MM.1S (cell line): Measurements from ENCODE around the gene PRB2.
"Not testable (repeated sequence)": the region's sequence is repeated elsewhere in the genome, so short reads cannot be mapped to it uniquely, and the experiment has no call there.

Source experiments
- DNase-seq: peaks from one replicate; pipeline ENCODE4 v3.0.0-alpha.2; 2015
- H2AFZ ChIP-seq: fragments of 300-600 bp; sonication (generic); 2 replicates; pipeline ENCODE4 v1.6.0; 2016; ENCODE audit warnings: antibody characterized with exemption, low read length
- H3F3A ChIP-seq: fragments of 300-600 bp; sonication (generic); 2 replicates; pipeline ENCODE4 v1.6.1; 2016; ENCODE audit warnings: mild to moderate bottlenecking, antibody characterized with exemption, low read length, moderate library complexity, mixed read lengths; ENCODE audit not compliant: insufficient read depth
- H3K27ac ChIP-seq: fragments of 300-600 bp; sonication (generic); 2 replicates; pipeline ENCODE4 v1.5.1; 2016; ENCODE audit warnings: mild to moderate bottlenecking, low read length
- H3K27me3 ChIP-seq: fragments of 300-600 bp; sonication (generic); replicated peaks from 2 replicates; pipeline ENCODE4 v1.6.0; 2016; ENCODE audit warnings: low read length; ENCODE audit not compliant: insufficient read depth
- H3K36me3 ChIP-seq: fragments of 300-600 bp; sonication (generic); replicated peaks from 2 replicates; pipeline ENCODE4 v1.6.1; 2016; ENCODE audit warnings: mild to moderate bottlenecking, low read length, mixed read lengths; ENCODE audit not compliant: insufficient read depth
- H3K4me1 ChIP-seq: fragments of 300-600 bp; sonication (generic); 2 replicates; pipeline ENCODE4 v1.6.1; 2016; ENCODE audit warnings: low read length, mixed read lengths
- H3K4me2 ChIP-seq: fragments of 300-600 bp; sonication (generic); 2 replicates; pipeline ENCODE4 v1.6.0; 2016; ENCODE audit warnings: low read depth, low read length
- H3K4me3 ChIP-seq: fragments of 300-600 bp; sonication (generic); 2 replicates; pipeline ENCODE4 v1.5.1; 2016; ENCODE audit warnings: low read length, mixed read lengths
- H3K79me2 ChIP-seq: fragments of 300-600 bp; sonication (generic); 2 replicates; pipeline ENCODE4 v1.6.1; 2016; ENCODE audit warnings: mixed run types, low read length, mixed read lengths
- H3K9ac ChIP-seq: fragments of 300-600 bp; sonication (generic); 2 replicates; pipeline ENCODE4 v1.6.1; 2016; ENCODE audit warnings: low read length, mixed read lengths
- H3K9me2 ChIP-seq: fragments of 300-600 bp; sonication (generic); replicated peaks from 2 replicates; pipeline ENCODE4 v1.6.1; 2016; ENCODE audit warnings: mild to moderate bottlenecking, low read length, mixed read lengths; ENCODE audit not compliant: insufficient read depth
- H3K9me3 ChIP-seq: fragments of 300-600 bp; sonication (generic); replicated peaks from 2 replicates; pipeline ENCODE4 v1.6.1; 2016; ENCODE audit warnings: mild to moderate bottlenecking, low read length, mixed read lengths; ENCODE audit not compliant: insufficient read depth
- H4K20me1 ChIP-seq: fragments of 300-600 bp; sonication (generic); 2 replicates; pipeline ENCODE4 v1.6.1; 2016; ENCODE audit warnings: mild to moderate bottlenecking, low read length, moderate library complexity, mixed read lengths; ENCODE audit not compliant: insufficient read depth
- CTCF ChIP-seq: fragments of 300-600 bp; sonication (generic); IDR thresholded peaks from 2 replicates; pipeline ENCODE4 v1.5.1; 2016; ENCODE audit warnings: antibody characterized with exemption, low read length, mixed read lengths
- EZH2 ChIP-seq: fragments of 300-600 bp; sonication (generic); optimal IDR thresholded peaks from 2 replicates; pipeline ENCODE3; 2017; ENCODE audit warnings: low read depth, mild to moderate bottlenecking, antibody characterized with exemption, low read length, mixed read lengths
- EZH2phosphoT487 ChIP-seq: fragments of 300-600 bp; sonication (generic); IDR thresholded peaks from 2 replicates; pipeline ENCODE4 v1.6.1; 2018; ENCODE audit warnings: antibody characterized with exemption, low read length

The PRB2 gene

GRCh38 chr12:11395467-11395866 lies at the start of gene PRB2:
PRB2 (minus strand) TSS chr12:11395567; CDS start chr12:11395529, 38 bp downstream.
- H3K36me3 ChIP-seq, H3K9me2 ChIP-seq, H3K79me2 ChIP-seq, DNase-seq, H4K20me1 ChIP-seq, H3F3A ChIP-seq, H3K27me3 ChIP-seq, H3K4me3 ChIP-seq, H2AFZ ChIP-seq, H3K27ac ChIP-seq, H3K4me1 ChIP-seq, H3K4me2 ChIP-seq, H3K9me3 ChIP-seq, H3K9ac ChIP-seq: not testable (repeated sequence)

- Histone ChIP-seq H3K79me2 (no peaks in the 10 kb centered on the region), H3K4me1 (no peaks in the 10 kb centered on the region), H2AFZ (no peak overlapping the region), H3K36me3 (no peaks in the 10 kb centered on the region), H4K20me1 (no peaks in the 10 kb centered on the region), H3K4me2 (no peak overlapping the region), H3K9me3 (no peaks in the 10 kb centered on the region), H3K9me2 (no peaks in the 10 kb centered on the region), H3K27me3 (no peaks in the 10 kb centered on the region), H3K4me3 (no peak overlapping the region), H3K9ac (no peak overlapping the region), H3F3A (no peaks in the 10 kb centered on the region), H3K27ac (no peak overlapping the region)
- no peak for TF ChIP-seq EZH2
- no peak for TF ChIP-seq CTCF
- no peak for TF ChIP-seq EZH2phosphoT487
- DNase-seq, result no peak
Observed at GRCh38 chr12:11437966-11438365, 42.6 kb upstream of the PRB2 start.

GRCh38 chr12:11433664-11434063 lies 38.3 kb upstream of the PRB2 start:
- Histone ChIP-seq H3F3A (no peaks in the 10 kb centered on the region), H3K9me3 (no peaks in the 10 kb centered on the region), H3K4me3 (no peak overlapping the region), H3K9ac (no peak overlapping the region), H3K4me2 (no peak overlapping the region), H3K27ac (no peak overlapping the region), H3K27me3 (no peaks in the 10 kb centered on the region), H3K9me2 (no peaks in the 10 kb centered on the region), H3K36me3 (no peaks in the 10 kb centered on the region), H2AFZ (no peak overlapping the region), H4K20me1 (no peaks in the 10 kb centered on the region), H3K79me2 (no peaks in the 10 kb centered on the region), H3K4me1 (no peaks in the 10 kb centered on the region)
- TF ChIP-seq EZH2phosphoT487, result no peak
- TF ChIP-seq EZH2, result no peak
- TF ChIP-seq CTCF, result no peak
- no peak for DNase-seq

- Histone ChIP-seq H3K79me2 (no peaks in the 10 kb centered on the region), H3K9me3 (no peaks in the 10 kb centered on the region), H3K4me1 (no peaks in the 10 kb centered on the region), H3K27me3 (no peaks in the 10 kb centered on the region), H4K20me1 (no peaks in the 10 kb centered on the region), H3K9ac (no peak overlapping the region), H3F3A (no peaks in the 10 kb centered on the region), H3K27ac (no peak overlapping the region), H3K4me3 (no peak overlapping the region), H3K9me2 (no peaks in the 10 kb centered on the region), H2AFZ (no peak overlapping the region), H3K4me2 (no peak overlapping the region), H3K36me3 (no peaks in the 10 kb centered on the region)
- TF ChIP-seq CTCF (no peak), EZH2 (no peak), EZH2phosphoT487 (no peak)
- DNase-seq, result no peak
Observed at GRCh38 chr12:11431486-11431885, 36.1 kb upstream of the PRB2 start.
